ENCODE measurements around the gene CRYGS. TPM values are rescaled to one million over a fixed set of nuclear protein-coding genes. Genes with fewer than 3 reads are reported as not detected.

CRYGS gene
- total and polyA plus RNA-seq, 9 of the 15 experiments (the other 6 are each of a cell fraction or from before 2014, with no cell fraction given), result 1.5 to 3.8 (median 2.0) TPM

DNA sequence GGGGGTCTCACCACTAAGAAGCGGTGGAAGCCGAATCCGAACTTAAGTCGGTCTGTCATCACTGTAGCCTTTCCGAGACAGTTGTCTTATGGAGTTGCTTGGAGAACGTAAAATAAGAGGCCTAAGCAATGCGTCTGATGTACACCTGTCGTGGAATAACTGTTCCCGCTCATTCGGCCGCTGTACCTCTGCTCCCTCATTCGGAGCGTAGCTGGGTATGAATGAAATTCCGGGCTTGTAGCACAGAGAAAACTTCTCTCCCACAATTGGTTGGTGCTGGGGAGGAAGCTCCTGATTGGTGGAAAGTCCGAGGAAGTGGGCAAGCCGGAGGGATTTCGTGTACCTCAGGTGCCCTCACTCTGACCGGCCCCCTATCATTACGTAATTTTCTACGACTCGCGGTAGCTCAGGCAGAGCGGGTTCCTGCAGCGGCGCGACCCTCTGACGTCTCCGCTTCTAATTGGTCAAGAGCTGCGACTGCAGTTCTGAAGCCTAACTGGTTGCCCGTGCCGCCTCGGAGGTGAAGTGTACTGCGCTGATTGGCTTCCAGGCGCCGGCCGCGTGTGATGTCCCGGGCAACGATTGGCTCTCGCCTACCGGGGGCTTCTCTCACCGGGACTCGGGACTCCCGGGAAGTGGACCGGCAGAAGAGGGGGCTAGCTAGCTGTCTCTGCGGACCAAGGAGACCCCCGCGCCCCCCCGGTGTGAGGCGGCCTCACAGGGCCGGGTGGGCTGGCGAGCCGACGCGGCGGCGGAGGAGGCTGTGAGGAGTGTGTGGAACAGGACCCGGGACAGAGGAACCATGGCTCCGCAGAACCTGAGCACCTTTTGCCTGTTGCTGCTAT lies 26.1 kb upstream of the CRYGS start, which contains the start of gene DNAJB11 (continued):
- no peak for TF ChIP-seq THRB (CRISPR knock-in tag; conservative IDR thresholded peaks at IDR 0.05)
- TF ChIP-seq SRSF7 (optimal IDR thresholded peaks at IDR 0.05; ENCODE audit: low read depth, low read length), result no peak
- no peak for TF ChIP-seq KLF10 (CRISPR knock-in tag; IDR thresholded peaks at IDR 0.05)
- peak in 1 of 2 experiments; percentile 85; a peak in 1 of 4 replicates for TF ChIP-seq TBL1XR1 (IDR thresholded peaks at IDR 0.05; ENCODE audit: low read length in 2 of 2)
- TF ChIP-seq RBM39 (optimal IDR thresholded peaks at IDR 0.05; ENCODE audit: low read depth, low read length), result peak; percentile 47
- no peak for TF ChIP-seq CTCF (IDR thresholded peaks at IDR 0.05 in 2 of 3, conservative IDR thresholded peaks at IDR 0.05 in 1 of 3; ENCODE audit: insufficient read depth in 2 of 3, low read depth in 1 of 3, low read length in 3 of 3)
- peak; percentile 87 for TF ChIP-seq CHD2 (IDR thresholded peaks at IDR 0.05; ENCODE audit: low read depth, low read length)
- TF ChIP-seq SETDB1 (IDR thresholded peaks at IDR 0.05; ENCODE audit: low read length), result no peak
- no peak for TF ChIP-seq CBX8 (IDR thresholded peaks at IDR 0.05; ENCODE audit: borderline replicate concordance, extremely low read depth, low read depth, low read length, poor library complexity, severe bottlenecking)
- TF ChIP-seq, protein P1, sequence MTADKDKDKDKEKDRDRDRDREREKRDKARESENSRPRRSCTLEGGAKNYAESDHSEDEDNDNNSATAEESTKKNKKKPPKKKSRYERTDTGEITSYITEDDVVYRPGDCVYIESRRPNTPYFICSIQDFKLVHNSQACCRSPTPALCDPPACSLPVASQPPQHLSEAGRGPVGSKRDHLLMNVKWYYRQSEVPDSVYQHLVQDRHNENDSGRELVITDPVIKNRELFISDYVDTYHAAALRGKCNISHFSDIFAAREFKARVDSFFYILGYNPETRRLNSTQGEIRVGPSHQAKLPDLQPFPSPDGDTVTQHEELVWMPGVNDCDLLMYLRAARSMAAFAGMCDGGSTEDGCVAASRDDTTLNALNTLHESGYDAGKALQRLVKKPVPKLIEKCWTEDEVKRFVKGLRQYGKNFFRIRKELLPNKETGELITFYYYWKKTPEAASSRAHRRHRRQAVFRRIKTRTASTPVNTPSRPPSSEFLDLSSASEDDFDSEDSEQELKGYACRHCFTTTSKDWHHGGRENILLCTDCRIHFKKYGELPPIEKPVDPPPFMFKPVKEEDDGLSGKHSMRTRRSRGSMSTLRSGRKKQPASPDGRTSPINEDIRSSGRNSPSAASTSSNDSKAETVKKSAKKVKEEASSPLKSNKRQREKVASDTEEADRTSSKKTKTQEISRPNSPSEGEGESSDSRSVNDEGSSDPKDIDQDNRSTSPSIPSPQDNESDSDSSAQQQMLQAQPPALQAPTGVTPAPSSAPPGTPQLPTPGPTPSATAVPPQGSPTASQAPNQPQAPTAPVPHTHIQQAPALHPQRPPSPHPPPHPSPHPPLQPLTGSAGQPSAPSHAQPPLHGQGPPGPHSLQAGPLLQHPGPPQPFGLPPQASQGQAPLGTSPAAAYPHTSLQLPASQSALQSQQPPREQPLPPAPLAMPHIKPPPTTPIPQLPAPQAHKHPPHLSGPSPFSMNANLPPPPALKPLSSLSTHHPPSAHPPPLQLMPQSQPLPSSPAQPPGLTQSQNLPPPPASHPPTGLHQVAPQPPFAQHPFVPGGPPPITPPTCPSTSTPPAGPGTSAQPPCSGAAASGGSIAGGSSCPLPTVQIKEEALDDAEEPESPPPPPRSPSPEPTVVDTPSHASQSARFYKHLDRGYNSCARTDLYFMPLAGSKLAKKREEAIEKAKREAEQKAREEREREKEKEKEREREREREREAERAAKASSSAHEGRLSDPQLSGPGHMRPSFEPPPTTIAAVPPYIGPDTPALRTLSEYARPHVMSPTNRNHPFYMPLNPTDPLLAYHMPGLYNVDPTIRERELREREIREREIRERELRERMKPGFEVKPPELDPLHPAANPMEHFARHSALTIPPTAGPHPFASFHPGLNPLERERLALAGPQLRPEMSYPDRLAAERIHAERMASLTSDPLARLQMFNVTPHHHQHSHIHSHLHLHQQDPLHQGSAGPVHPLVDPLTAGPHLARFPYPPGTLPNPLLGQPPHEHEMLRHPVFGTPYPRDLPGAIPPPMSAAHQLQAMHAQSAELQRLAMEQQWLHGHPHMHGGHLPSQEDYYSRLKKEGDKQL (CRISPR knock-in tag; IDR thresholded peaks at IDR 0.05; ENCODE audit: borderline replicate concordance), result no peak
- TF ChIP-seq GMEB1 (CRISPR knock-in tag; IDR thresholded peaks at IDR 0.05), result no peak
- peak in 1 of 2 experiments; percentile 86; a peak in 2 of 4 replicates for TF ChIP-seq HDAC1 (IDR thresholded peaks at IDR 0.05)
- TF ChIP-seq MEF2A (IDR thresholded peaks at IDR 0.05; ENCODE audit: control insufficient read depth, low read depth, low read length), result no peak
